ENCODE results near the gene PPEF2. TPM values are rescaled to one million over a fixed set of nuclear protein-coding genes. Genes with fewer than 3 reads are reported as not detected.

PPEF2 gene
- not detected in 2 replicates for total RNA-seq

GRCh38 chr4:75902352-75902751, at the start of gene PPEF2:
TSS of gene PPEF2 (minus strand) at chr4:75902452. CDS start at chr4:75896325, 6,127 bp downstream.

GRCh38 chr4:75940692-75941253, 38.5 kb upstream of the PPEF2 start, which contains the start of gene NAAA:
TSS of gene NAAA (minus strand) at chr4:75941013. CDS start at chr4:75940949, 64 bp downstream.

Small RNA genes within 50 kb of the gene (small RNA-seq; reads per million reads assigned to genes)
- not detected for gene RNU2-16P

Other genes starting within 250 kb of the PPEF2 start
- 300 and 338 TPM in 2 replicates for gene G3BP2, start 229.0 kb downstream of the PPEF2 start, total RNA-seq
- 117 and 121 TPM in 2 replicates for gene USO1, start 177.9 kb downstream of the PPEF2 start, total RNA-seq
- 17.3 and 56.6 TPM in 2 replicates for gene NAAA, start 38.6 kb upstream of the PPEF2 start, total RNA-seq
- 46.4 and 49.3 TPM in 2 replicates for gene SDAD1, start 88.5 kb upstream of the PPEF2 start, total RNA-seq
- gene CXCL9, start 105.1 kb upstream of the PPEF2 start, total RNA-seq: not detected in 2 replicates
- not detected in 2 replicates for gene CXCL10, start 121.0 kb upstream of the PPEF2 start, total RNA-seq
- gene CXCL11, start 133.6 kb upstream of the PPEF2 start, total RNA-seq: 0.66 and 1.1 TPM in 2 replicates
- gene ART3, start 172.3 kb upstream of the PPEF2 start, total RNA-seq: not detected in 2 replicates
- gene NUP54, start 245.9 kb upstream of the PPEF2 start, total RNA-seq: 65.3 and 84.1 TPM in 2 replicates